ENCODE data around the gene SUSD3. TPM values are rescaled to one million over a fixed set of nuclear protein-coding genes. Genes with fewer than 3 reads are reported as not detected.

Gene SUSD3
- total and polyA plus RNA-seq, 2 of the 4 experiments (the other 2 are of a cell fraction) = 0.54 to 1.5 TPM

DNA sequence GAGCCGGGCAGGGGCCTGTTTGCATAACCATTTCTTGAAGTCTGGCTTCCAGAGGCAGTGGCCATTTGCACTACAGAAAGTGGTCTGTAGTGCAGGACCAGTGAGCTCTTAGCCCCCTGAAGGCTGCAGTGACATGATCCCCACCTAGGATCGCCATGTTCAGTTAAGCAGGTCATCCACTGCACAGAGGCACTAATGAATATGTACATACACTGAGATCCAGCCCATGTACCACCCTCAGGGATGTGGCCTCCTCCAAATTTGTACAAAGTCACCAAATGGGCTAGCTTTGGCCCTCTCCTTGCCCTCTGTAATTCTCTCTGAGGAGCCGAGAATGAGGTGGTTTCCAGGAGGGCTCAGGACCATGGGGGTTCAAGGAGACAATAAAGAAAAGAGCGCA lies 8.3 kb upstream of the SUSD3 start:
- H3K36me3 ChIP-seq (ENCODE audit: control insufficient read depth, insufficient read depth, low read length) = no peaks in the 10 kb centered on the region
- no peak overlapping the region for H4K8ac ChIP-seq (ENCODE audit: low read depth in 2 of 2, low read length in 2 of 2)
- H3K4me2 ChIP-seq (ENCODE audit: low read depth, low read length) = no peak overlapping the region
- no peak overlapping the region for H3K9ac ChIP-seq (ENCODE audit: low read depth, low read length)
- no peak for ATAC-seq (ENCODE audit: low read depth)
- dilution Hi-C loops (cut with HindIII; ENCODE audit: low sequenced_read_pairs, unreplicated experiment) (no loop called here), in situ Hi-C loops (cut with MboI; ENCODE audit: low sequenced_read_pairs) (no loop called here), intact Hi-C loops (cut with micrococcal nuclease) (no loop called here)
- H3K23ac ChIP-seq (ENCODE audit: low read depth, low read length) = no peak overlapping the region
- H4K5ac ChIP-seq (ENCODE audit: low read depth, low read length) = no peak overlapping the region
- no peak overlapping the region for H3K4me3 ChIP-seq (ENCODE audit: insufficient read depth, low read depth, low read length)
- H2BK120ac ChIP-seq (ENCODE audit: low read depth, low read length) = no peak overlapping the region
- no peaks in the 10 kb centered on the region; the same call in 1 of the 2 replicates for H3K9me3 ChIP-seq (ENCODE audit: control insufficient read depth, insufficient read depth, low read length)
- no peak overlapping the region for H2BK15ac ChIP-seq (ENCODE audit: low read depth, low read length)
- H3K9me1 ChIP-seq (ENCODE audit: insufficient read depth, low read length) = no peaks in the 10 kb centered on the region
- H3K4me1 ChIP-seq (ENCODE audit: control insufficient read depth, insufficient read depth, low read length) = no peaks in the 10 kb centered on the region
- 70% methylated on average over 2 of the region's 4 CpGs; no CpG with 5 or more reads in 1 of the 2 experiments for WGBS, 2 experiments (ENCODE audit: extremely low coverage in 2 of 2, insufficient read length in 1 of 2)
- ChIA-PET CTCF (no interaction called here), POLR2A (ENCODE audit: unreplicated experiment) (no interaction called here)
- no peak overlapping the region for H3K56ac ChIP-seq (ENCODE audit: extremely low read depth, insufficient read depth, low read length)
- H2AFZ ChIP-seq (replicated peaks; ENCODE audit: low read length, poor library complexity) = no peak overlapping the region
- H4K91ac ChIP-seq (ENCODE audit: insufficient read depth, low read depth, low read length) = no peak overlapping the region
- no peak overlapping the region for H2BK20ac ChIP-seq (ENCODE audit: low read depth, low read length)
- H3K79me1 ChIP-seq (ENCODE audit: low read depth in 1 of 2, low read length in 2 of 2) = no peaks in the 10 kb centered on the region
- no peak overlapping the region for H3K27ac ChIP-seq (ENCODE audit: insufficient read depth, low read length)
- H3K14ac ChIP-seq (replicated peaks; ENCODE audit: low read depth, low read length) = no peak overlapping the region
- BruUV-seq (replicated peaks) = no TSS peak
- no peak overlapping the region for H3K18ac ChIP-seq (ENCODE audit: low read depth, low read length)
- H3K27me3 ChIP-seq (ENCODE audit: control insufficient read depth, insufficient read depth, low read length) = peaks cover 25% of the 10 kb centered on the region
- H2AK5ac ChIP-seq (ENCODE audit: low read depth, low read length) = no peak overlapping the region
- no peak overlapping the region for H2AK9ac ChIP-seq (replicated peaks; ENCODE audit: low read depth, low read length, poor library complexity)
- no peak for TF ChIP-seq FOS (IDR thresholded peaks at IDR 0.05; ENCODE audit: low read depth, low read length)
- no peak for TF ChIP-seq CTCF (conservative IDR thresholded peaks at IDR 0.05; ENCODE audit: low read depth, low read length)
- TF ChIP-seq RCOR1 (IDR thresholded peaks at IDR 0.05; ENCODE audit: insufficient replicate concordance, low read length) = no peak
- TF ChIP-seq SMC3 (IDR thresholded peaks at IDR 0.05; ENCODE audit: low read depth, low read length) = no peak
- no peak for TF ChIP-seq RAD21 (IDR thresholded peaks at IDR 0.05; ENCODE audit: low read length)
- H4K20me1 ChIP-seq (ENCODE audit: insufficient read depth, low read length) = no peaks in the 10 kb centered on the region
- no peak for DNase-seq
- no peak overlapping the region for H2BK5ac ChIP-seq (ENCODE audit: low read depth, low read length, poor library complexity, severe bottlenecking)
- no peak overlapping the region for H3K4ac ChIP-seq (ENCODE audit: low read depth, low read length)
